OCI-LY1 (cell line): ENCODE data around the gene TAS2R60.
"Not testable (repeated sequence)": the region's sequence is repeated elsewhere in the genome, so short reads cannot be mapped to it uniquely, and the experiment has no call there.

Experiments used
- CTCF ChIP-seq: fragments of 200-600 bp; sonication (generic), shearing (Covaris generic); IDR thresholded peaks from 2 replicates; pipeline ENCODE4 v1.5.1; 2017; ENCODE audit warnings: mild to moderate bottlenecking, antibody characterized with exemption, low read length, moderate library complexity, mixed read lengths
- EZH2 ChIP-seq: fragments of 200-600 bp; sonication (generic), shearing (Covaris generic); IDR thresholded peaks from 2 replicates; pipeline ENCODE4 v1.8.0; 2017; ENCODE audit warnings: borderline replicate concordance, mixed run types, mild to moderate bottlenecking, antibody characterized with exemption, low read length, moderate library complexity, mixed read lengths

- not testable (repeated sequence) for TF ChIP-seq CTCF, EZH2
Measured at GRCh38 chr7:143472071-143472689, 28.9 kb downstream of the TAS2R60 start.
